Mesothelial cell of epicardium (in vitro differentiated cells): ENCODE data around the gene NCCRP1. TPM values are rescaled to one million over a fixed set of nuclear protein-coding genes. Genes with fewer than 3 reads are reported as not detected.

Source experiments
- DNase-seq, 2 experiments: peaks; one replicate each; pipeline ENCODE4 v3.0.0; 2021; ENCODE audit warnings: low spot score in 2 of 2; ENCODE audit not compliant: unreplicated experiment in 2 of 2
- H3K27ac Mint-ChIP-seq: 2 replicates; pipeline ENCODE4 v1.8.0; 2021; ENCODE audit warnings: mixed read lengths
- H3K27me3 Mint-ChIP-seq: 2 replicates; pipeline ENCODE4 v1.8.0; 2021; ENCODE audit warnings: low read depth, mixed read lengths
- H3K36me3 Mint-ChIP-seq: 2 replicates; pipeline ENCODE4 v1.8.0; 2021; ENCODE audit warnings: mixed read lengths
- H3K4me1 Mint-ChIP-seq: 2 replicates; pipeline ENCODE4 v1.8.0; 2021; ENCODE audit warnings: mixed read lengths
- H3K4me3 Mint-ChIP-seq: 2 replicates; pipeline ENCODE4 v1.8.0; 2021; ENCODE audit warnings: mild to moderate bottlenecking, moderate library complexity, mixed read lengths
- H3K9me3 Mint-ChIP-seq: 2 replicates; pipeline ENCODE4 v1.8.0; 2021; ENCODE audit warnings: mixed read lengths
- total RNA-seq: library from RNA; stranded (reverse); gene quantifications from 3 replicates; pipeline ENCODE4 v1.2.1, GENCODE V29; 2021
- TF ChIP-seq, protein P1 (sequence below): fragments of 200-600 bp; sonication (generic); IDR thresholded peaks from one replicate; pipeline ENCODE4 v1.5.0; 2021; ENCODE audit warnings: antibody characterized with exemption; ENCODE audit not compliant: unreplicated experiment

The NCCRP1 gene
- total RNA-seq, 1 donor from 2014 or later: 11.7 TPM

DNA sequence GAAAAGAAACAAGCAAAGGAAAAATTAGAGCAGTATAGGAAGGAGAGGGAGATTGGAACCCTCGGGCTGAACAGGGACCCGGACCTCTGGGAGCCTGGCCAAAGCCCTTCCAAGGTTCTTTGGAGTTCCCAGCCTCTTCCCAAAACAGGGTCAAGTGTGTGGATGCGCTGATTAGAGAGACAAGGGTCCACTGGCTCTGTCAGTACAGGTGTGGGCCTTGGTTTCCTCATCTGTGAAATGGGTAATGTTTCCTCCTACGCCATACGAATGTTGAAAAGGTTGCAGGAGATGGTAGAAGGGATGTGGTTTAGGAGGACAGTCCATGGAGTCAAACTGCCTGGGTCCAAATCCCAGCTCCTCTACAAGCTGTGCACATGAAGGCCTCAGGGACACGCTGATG lies 9.4 kb downstream of the NCCRP1 start:
- H3K4me1 Mint-ChIP-seq: peaks cover 13% of the 10 kb centered on the region
- no peaks in the 10 kb centered on the region for H3K9me3 Mint-ChIP-seq
- no peak overlapping the region for H3K4me3 Mint-ChIP-seq
- DNase-seq: no peak
- no peaks in the 10 kb centered on the region for H3K36me3 Mint-ChIP-seq
- no peak overlapping the region for H3K27ac Mint-ChIP-seq
- peaks cover 10% of the 10 kb centered on the region for H3K27me3 Mint-ChIP-seq
- TF ChIP-seq, protein P1, sequence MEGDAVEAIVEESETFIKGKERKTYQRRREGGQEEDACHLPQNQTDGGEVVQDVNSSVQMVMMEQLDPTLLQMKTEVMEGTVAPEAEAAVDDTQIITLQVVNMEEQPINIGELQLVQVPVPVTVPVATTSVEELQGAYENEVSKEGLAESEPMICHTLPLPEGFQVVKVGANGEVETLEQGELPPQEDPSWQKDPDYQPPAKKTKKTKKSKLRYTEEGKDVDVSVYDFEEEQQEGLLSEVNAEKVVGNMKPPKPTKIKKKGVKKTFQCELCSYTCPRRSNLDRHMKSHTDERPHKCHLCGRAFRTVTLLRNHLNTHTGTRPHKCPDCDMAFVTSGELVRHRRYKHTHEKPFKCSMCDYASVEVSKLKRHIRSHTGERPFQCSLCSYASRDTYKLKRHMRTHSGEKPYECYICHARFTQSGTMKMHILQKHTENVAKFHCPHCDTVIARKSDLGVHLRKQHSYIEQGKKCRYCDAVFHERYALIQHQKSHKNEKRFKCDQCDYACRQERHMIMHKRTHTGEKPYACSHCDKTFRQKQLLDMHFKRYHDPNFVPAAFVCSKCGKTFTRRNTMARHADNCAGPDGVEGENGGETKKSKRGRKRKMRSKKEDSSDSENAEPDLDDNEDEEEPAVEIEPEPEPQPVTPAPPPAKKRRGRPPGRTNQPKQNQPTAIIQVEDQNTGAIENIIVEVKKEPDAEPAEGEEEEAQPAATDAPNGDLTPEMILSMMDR: no peak

DNA sequence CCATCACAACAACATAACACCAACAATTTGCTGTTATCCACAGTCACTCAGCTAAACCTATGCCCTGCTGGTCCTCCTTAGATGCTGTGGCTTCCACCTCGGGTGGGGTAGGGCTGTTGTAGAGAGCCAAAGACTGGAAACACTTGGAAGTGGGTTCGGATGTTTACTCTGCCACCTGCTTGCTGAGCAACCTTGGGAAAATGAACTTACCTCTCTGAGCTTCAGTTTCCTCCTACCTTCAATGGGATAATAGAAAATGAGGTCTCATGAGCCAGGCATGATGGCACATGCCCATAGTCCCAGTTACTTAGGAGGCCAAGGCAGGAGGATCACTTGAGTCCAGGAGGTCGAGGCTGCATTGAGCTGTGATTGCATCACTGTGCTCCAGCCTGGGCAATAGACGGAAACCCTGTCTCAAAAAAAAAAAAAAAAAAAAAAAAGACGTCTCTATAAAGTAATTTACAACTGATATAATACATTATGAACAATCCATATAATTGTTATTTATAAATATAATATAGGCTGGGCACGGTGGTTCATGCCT lies 10.6 kb downstream of the NCCRP1 start:
- Mint-ChIP-seq H3K27ac (no peak overlapping the region), H3K27me3 (peaks cover 9% of the 10 kb centered on the region), H3K4me1 (peaks cover 13% of the 10 kb centered on the region), H3K36me3 (no peaks in the 10 kb centered on the region), H3K4me3 (no peak overlapping the region), H3K9me3 (no peaks in the 10 kb centered on the region)
- no peak for DNase-seq
- TF ChIP-seq, protein P1: no peak

DNA sequence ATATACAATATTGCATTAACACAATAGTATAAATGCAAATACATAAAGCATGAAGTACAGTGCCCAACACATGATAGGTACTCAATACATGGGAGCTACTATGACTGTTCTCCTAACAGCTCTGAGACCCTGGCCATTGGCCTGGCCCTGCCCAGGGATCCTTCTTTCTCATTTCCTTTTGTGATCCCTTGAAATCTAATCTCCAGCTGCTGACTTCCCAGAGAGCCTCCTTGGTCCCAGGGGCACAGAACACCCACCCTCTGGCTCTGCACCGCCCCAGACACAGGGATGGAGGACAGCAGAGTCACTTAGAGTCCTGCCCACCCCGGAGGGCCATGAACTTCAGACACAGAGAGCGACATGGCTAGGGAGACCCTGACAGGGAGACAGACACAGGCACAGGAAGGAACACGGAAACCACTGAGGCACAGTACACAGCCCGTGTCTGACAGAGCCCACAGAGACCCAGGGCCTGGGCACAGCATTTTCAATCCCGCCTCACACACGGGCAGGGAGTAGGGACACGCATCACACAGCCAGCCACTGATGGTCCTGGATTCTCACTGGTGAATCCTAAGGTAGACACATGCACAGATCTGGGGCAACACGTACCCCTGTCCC lies 11.5 kb downstream of the NCCRP1 start:
- H3K27ac Mint-ChIP-seq: no peak overlapping the region

DNA sequence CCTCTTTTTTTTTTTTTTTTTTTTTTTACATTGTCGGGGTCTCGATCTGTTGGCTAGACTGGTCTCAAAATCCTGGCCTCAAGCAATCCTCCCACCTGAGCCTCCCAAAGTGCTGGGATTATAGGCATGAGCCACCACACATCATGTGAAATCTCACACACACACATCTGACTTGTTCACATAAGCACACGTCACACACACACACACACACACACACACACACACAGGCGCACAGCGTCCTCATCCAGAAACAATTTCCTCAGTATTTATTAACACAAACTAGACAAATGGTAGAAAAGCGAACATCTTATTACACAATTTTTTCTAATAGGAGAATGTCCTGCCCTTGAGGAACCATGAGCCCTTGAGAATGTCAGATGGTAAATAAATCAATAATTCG lies 12.4 kb downstream of the NCCRP1 start:
- H3K9me3 Mint-ChIP-seq: no peaks in the 10 kb centered on the region
- DNase-seq: no peak
- H3K27me3 Mint-ChIP-seq: peaks cover 9% of the 10 kb centered on the region
- peaks cover 12% of the 10 kb centered on the region for H3K4me1 Mint-ChIP-seq
- no peak overlapping the region for H3K4me3 Mint-ChIP-seq
- H3K36me3 Mint-ChIP-seq: no peaks in the 10 kb centered on the region
- no peak overlapping the region for H3K27ac Mint-ChIP-seq
- TF ChIP-seq, protein P1: no peak

More for the DNA sequence above, 11.5 kb downstream of the NCCRP1 start:
- Mint-ChIP-seq H3K27me3 (peaks cover 7% of the 10 kb centered on the region), H3K4me3 (no peak overlapping the region), H3K4me1 (peaks cover 13% of the 10 kb centered on the region), H3K36me3 (no peaks in the 10 kb centered on the region), H3K9me3 (no peaks in the 10 kb centered on the region)
- DNase-seq: no peak
- TF ChIP-seq, protein P1: no peak

DNA sequence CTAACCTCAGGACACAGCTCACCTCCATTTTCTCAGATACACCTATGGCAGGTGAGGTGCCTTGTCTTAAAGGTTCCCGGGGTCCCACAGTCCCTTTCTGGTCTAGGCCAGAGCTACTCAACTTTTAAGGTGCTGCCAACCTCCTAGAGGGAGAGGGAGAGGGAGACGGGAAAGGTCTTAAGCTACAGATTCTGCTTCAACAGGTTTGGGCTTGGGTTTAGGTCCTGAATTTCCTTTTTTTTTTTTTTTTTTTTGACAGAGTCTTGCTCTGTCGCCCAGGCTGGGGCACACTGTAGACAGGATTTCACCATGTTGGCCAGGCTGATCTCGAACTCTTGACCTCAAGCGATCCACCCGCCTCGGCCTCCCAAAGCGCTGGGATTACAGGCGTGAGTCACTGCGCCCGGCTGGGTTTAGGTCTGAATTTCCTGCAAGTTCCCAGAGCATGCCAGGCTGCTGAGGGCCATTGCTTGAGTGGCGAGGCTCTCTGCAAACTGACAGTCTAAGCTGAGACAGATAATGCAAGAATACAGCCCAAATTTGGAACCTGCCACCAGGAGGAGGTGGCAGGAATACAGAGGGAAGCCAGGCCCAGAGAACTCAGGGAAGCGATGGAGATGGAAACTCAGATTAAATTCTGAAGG lies 15.1 kb downstream of the NCCRP1 start:
- peaks cover 11% of the 10 kb centered on the region for H3K27me3 Mint-ChIP-seq
- H3K4me3 Mint-ChIP-seq: no peak overlapping the region
- peaks cover 4% of the 10 kb centered on the region for H3K9me3 Mint-ChIP-seq
- no peak for DNase-seq
- TF ChIP-seq, protein P1: no peak
- no peaks in the 10 kb centered on the region for H3K4me1 Mint-ChIP-seq
- peaks cover 2% of the 10 kb centered on the region for H3K36me3 Mint-ChIP-seq
- no peak overlapping the region for H3K27ac Mint-ChIP-seq
